HG03135 (cell line): ENCODE measurements around the gene CD93.

Source experiments
- ATAC-seq: cut with Tn5 transposase; IDR thresholded peaks from one replicate; pipeline ENCODE4 v1.9.1; 2021; ENCODE audit warnings: mild to moderate bottlenecking, moderate library complexity; ENCODE audit not compliant: unreplicated experiment

CD93 gene

GRCh38 chr20:23039136-23039875 lies 46.8 kb downstream of the CD93 start:
- ATAC-seq, result no peak

GRCh38 chr20:23037017-23037481 lies 49.1 kb downstream of the CD93 start:
- no peak for ATAC-seq

GRCh38 chr20:23036371-23036770 lies 49.8 kb downstream of the CD93 start:
- no peak for ATAC-seq

GRCh38 chr20:23035731-23036130 lies 50.4 kb downstream of the CD93 start:
- no peak for ATAC-seq

GRCh38 chr20:23034721-23035671 lies 51.1 kb downstream of the CD93 start, which contains the start of gene SSTR4:
SSTR4 (plus strand) TSS chr20:23035312; CDS start chr20:23035484, 172 bp downstream.
- ATAC-seq, result no peak

- no peak for ATAC-seq
Measured at GRCh38 chr20:23033918-23034317, 52.2 kb downstream of the CD93 start.

- ATAC-seq, result no peak
Measured at GRCh38 chr20:23032750-23033078, 53.4 kb downstream of the CD93 start.

GRCh38 chr20:23032056-23032749 lies 53.9 kb downstream of the CD93 start:
- no peak for ATAC-seq

GRCh38 chr20:23031346-23031745 lies 54.8 kb downstream of the CD93 start:
- no peak for ATAC-seq
